Smooth muscle cell (in vitro differentiated cells): Measurements from ENCODE around the gene SERPINA1. TPM values are rescaled to one million over a fixed set of nuclear protein-coding genes. Genes with fewer than 3 reads are reported as not detected.

Experiments used
- DNase-seq: peaks from one replicate; lab custom pipeline; 2025; ENCODE audit not compliant: unreplicated experiment; lab: John Stamatoyannopoulos, UW
- H2AFZ ChIP-seq: fragments of 200-600 bp; sonication (generic); 2 replicates; pipeline ENCODE4 v1.6.0; 2016; ENCODE audit warnings: antibody characterized with exemption, low read depth, mild to moderate bottlenecking
- H3F3A ChIP-seq: fragments of 200-600 bp; sonication (generic); 2 replicates; pipeline ENCODE4 v1.6.0; 2017; ENCODE audit warnings: antibody characterized with exemption, low read depth
- H3K27ac ChIP-seq: fragments of 200-600 bp; sonication (generic); 2 replicates; pipeline ENCODE4 v1.5.1; 2016; ENCODE audit warnings: low read depth, mild to moderate bottlenecking
- H3K27me3 ChIP-seq: fragments of 200-600 bp; sonication (generic); 2 replicates; pipeline ENCODE4 v1.6.1; 2016; ENCODE audit warnings: low read depth, mild to moderate bottlenecking
- H3K36me3 ChIP-seq: fragments of 200-600 bp; sonication (generic); 2 replicates; pipeline ENCODE4 v1.5.1; 2016; ENCODE audit warnings: low read depth
- H3K4me1 ChIP-seq: fragments of 200-600 bp; sonication (generic); 2 replicates; pipeline ENCODE4 v1.5.1; 2016; ENCODE audit warnings: low read depth
- H3K4me2 ChIP-seq: fragments of 200-600 bp; sonication (generic); 2 replicates; pipeline ENCODE4 v1.6.0; 2016; ENCODE audit warnings: mild to moderate bottlenecking
- H3K4me3 ChIP-seq: fragments of 200-600 bp; sonication (generic); 2 replicates; pipeline ENCODE4 v1.5.1; 2016; ENCODE audit warnings: mild to moderate bottlenecking
- H3K79me2 ChIP-seq: fragments of 200-600 bp; sonication (generic); 2 replicates; pipeline ENCODE4 v1.6.0; 2016; ENCODE audit warnings: low read depth, mild to moderate bottlenecking
- H3K9ac ChIP-seq: fragments of 200-600 bp; sonication (generic); 2 replicates; pipeline ENCODE4 v1.6.0; 2016; ENCODE audit warnings: low read depth
- H3K9me3 ChIP-seq: fragments of 200-600 bp; sonication (generic); replicated peaks from 2 replicates; pipeline ENCODE4 v1.5.1; 2016; ENCODE audit warnings: low read depth
- H4K20me1 ChIP-seq: fragments of 200-600 bp; sonication (generic); 2 replicates; pipeline ENCODE4 v1.6.0; 2016; ENCODE audit warnings: low read depth
- WGBS: methylation state at CpG from one replicate; pipeline ENCODE4 v1.1.7; 2016; ENCODE audit warnings: low lambda C conversion rate; 5-methylcytosine and 5-hydroxymethylcytosine counted together
- polyA plus RNA-seq: library from polyadenylated mRNA; unstranded; fragments of >200 nt; fragmentation: Nextera tagmentation; extraction: Ambion mirVana; gene quantifications from 2 replicates; pipeline ENCODE4 v1.2.1, GENCODE V29; 2016
- total RNA-seq: library from RNA; depleted of rRNA; stranded (reverse); fragments of >200 nt; gene quantifications from 2 replicates; pipeline ENCODE4 v1.2.3, GENCODE V29; 2014
- TF ChIP-seq, protein P1 (sequence below): fragments of 200-600 bp; sonication (generic); IDR thresholded peaks from 2 replicates; pipeline ENCODE4 v1.5.1; 2017; ENCODE audit warnings: borderline replicate concordance, mild to moderate bottlenecking, antibody characterized with exemption; ENCODE audit not compliant: insufficient read depth, poor library complexity, severe bottlenecking

Gene SERPINA1
- total and polyA plus RNA-seq, 2 experiments from 2014 or later = 1.8 to 2.4 TPM

DNA sequence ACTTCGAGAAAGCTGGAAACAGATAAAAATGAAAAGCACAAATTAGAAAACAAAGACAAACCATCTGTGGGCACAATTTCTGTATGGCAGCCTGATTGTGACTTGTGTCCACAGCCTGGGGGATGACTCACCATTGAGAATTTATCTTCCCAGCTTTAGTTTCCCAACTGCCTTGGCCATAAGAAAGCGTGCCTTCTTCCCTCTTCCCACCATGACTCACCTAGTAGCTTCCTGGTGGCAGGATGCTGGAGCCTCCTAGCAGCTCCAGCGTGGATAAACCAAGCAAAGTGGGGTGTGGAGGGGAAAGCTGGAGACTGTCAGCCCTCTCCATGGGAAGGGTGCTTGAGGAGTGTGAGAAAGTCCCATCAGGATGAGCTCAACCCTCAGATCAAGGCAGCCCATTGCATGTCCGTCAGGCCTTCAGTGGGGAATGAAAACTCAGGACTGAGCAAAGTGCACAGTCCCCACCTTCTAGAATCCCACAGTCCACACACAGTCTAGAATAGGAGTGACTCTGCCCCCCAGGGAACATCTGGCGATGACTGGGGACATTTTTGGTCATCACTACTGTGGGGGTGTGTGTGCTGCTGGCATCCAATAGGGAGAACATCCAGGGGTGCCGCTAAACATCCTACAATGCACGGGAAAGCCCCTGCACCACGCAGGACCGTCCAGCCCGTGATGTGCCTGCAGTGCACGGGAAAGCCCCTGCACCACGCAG, 42.9 kb downstream of the SERPINA1 start:
- peak overlapping the region; percentile 65 for H3K27ac ChIP-seq
- H4K20me1 ChIP-seq = no peaks in the 10 kb centered on the region
- no peaks in the 10 kb centered on the region for H3K79me2 ChIP-seq
- H3K9me3 ChIP-seq = no peaks in the 10 kb centered on the region
- H3K4me1 ChIP-seq = no peaks in the 10 kb centered on the region
- H3K4me2 ChIP-seq = no peak overlapping the region
- no peak for DNase-seq
- no peak overlapping the region for H2AFZ ChIP-seq
- H3F3A ChIP-seq = no peaks in the 10 kb centered on the region
- no peaks in the 10 kb centered on the region for H3K36me3 ChIP-seq
- H3K27me3 ChIP-seq = no peaks in the 10 kb centered on the region
- peak overlapping the region; percentile 38 for H3K9ac ChIP-seq
- H3K4me3 ChIP-seq = no peak overlapping the region
- 78% methylated on average over 12 of the region's 12 CpGs for WGBS
- TF ChIP-seq, protein P1, sequence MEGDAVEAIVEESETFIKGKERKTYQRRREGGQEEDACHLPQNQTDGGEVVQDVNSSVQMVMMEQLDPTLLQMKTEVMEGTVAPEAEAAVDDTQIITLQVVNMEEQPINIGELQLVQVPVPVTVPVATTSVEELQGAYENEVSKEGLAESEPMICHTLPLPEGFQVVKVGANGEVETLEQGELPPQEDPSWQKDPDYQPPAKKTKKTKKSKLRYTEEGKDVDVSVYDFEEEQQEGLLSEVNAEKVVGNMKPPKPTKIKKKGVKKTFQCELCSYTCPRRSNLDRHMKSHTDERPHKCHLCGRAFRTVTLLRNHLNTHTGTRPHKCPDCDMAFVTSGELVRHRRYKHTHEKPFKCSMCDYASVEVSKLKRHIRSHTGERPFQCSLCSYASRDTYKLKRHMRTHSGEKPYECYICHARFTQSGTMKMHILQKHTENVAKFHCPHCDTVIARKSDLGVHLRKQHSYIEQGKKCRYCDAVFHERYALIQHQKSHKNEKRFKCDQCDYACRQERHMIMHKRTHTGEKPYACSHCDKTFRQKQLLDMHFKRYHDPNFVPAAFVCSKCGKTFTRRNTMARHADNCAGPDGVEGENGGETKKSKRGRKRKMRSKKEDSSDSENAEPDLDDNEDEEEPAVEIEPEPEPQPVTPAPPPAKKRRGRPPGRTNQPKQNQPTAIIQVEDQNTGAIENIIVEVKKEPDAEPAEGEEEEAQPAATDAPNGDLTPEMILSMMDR = no peak

DNA sequence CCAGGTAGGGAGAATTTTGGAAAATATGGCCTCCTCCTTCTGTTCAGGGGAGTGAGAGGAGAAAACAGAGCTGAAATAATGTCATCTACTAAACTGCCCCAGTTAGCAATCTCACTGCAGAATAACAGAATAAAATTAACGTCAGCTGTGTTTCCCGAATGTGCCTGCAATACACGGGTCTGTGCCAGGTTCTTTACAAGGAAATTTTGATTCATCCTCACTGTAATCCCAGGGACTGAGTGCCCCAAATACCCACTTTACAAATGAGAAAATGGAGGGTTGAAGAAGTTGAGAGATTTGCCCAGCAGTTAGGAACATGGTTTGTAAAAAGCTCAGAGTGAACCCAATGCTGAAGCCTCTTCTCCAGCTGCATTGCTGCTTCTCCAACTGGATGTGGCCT, 44.0 kb downstream of the SERPINA1 start:
- no peak overlapping the region for H3K9ac ChIP-seq
- no peaks in the 10 kb centered on the region for H3F3A ChIP-seq
- no peak overlapping the region for H3K27ac ChIP-seq
- no peaks in the 10 kb centered on the region for H4K20me1 ChIP-seq
- H3K79me2 ChIP-seq = no peaks in the 10 kb centered on the region
- 93% methylated on average over 3 of the region's 3 CpGs for WGBS
- no peaks in the 10 kb centered on the region for H3K36me3 ChIP-seq
- H3K27me3 ChIP-seq = no peaks in the 10 kb centered on the region
- H3K9me3 ChIP-seq = no peaks in the 10 kb centered on the region
- no peaks in the 10 kb centered on the region for H3K4me1 ChIP-seq
- TF ChIP-seq, protein P1 = no peak
- no peak overlapping the region for H3K4me3 ChIP-seq
- DNase-seq = no peak
- no peak overlapping the region for H3K4me2 ChIP-seq
- H2AFZ ChIP-seq = no peak overlapping the region

DNA sequence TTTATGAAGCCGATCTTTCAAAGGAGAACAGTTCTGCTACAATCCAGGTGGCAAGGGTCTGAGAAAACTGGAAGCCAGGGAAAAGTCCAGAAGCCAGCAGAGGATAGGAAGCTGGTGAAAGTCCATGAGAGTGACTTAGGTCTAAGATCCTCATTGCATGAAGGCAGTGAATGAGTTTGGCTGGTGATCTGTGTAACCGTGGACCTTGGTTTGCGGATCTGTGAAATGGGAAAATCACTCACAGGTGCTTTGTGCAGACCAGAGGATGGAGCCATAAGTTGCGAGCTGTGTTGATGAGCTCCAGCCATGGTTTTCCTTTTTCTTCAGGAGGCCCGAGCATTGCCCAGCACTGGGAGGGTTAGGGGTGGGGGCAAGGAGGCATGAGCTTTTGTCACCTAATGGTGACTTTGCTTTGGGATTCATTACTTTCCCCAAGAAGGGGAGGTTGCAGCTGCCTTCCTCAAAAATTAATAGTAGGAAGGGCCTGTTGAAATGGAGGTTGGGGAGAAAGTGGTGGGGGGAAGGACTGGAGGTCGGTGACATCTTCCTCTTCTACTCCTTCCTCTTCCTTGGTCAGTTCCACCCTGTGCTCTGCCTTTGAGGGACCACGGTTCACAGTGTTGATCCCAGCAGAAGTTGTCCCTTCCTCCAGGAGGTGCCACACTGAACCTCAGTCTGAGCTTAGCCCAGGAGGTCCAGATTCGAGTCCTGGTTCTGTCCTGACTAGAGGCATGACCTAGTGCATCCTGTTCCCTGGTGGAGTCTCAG, 45.0 kb downstream of the SERPINA1 start:
- Histone ChIP-seq H3K36me3 (no peaks in the 10 kb centered on the region), H3K79me2 (no peaks in the 10 kb centered on the region), H3K4me2 (no peak overlapping the region), H3K27ac (no peak overlapping the region), H3K4me1 (no peaks in the 10 kb centered on the region), H3K27me3 (no peaks in the 10 kb centered on the region), H3K9ac (no peak overlapping the region), H4K20me1 (no peaks in the 10 kb centered on the region), H3K4me3 (no peak overlapping the region), H3K9me3 (no peaks in the 10 kb centered on the region), H2AFZ (no peak overlapping the region), H3F3A (no peaks in the 10 kb centered on the region)
- no peak for DNase-seq
- 89% methylated on average over 8 of the region's 8 CpGs for WGBS
- TF ChIP-seq, protein P1 = no peak
